PFSK-1 (cell line): ENCODE data around the gene FSTL4.

ENCODE experiments used
- POLR2AphosphoS5 ChIP-seq: IDR thresholded peaks from 2 replicates; pipeline ENCODE4 v1.6.1; 2012; ENCODE audit warnings: low read depth, mild to moderate bottlenecking, control low read depth, low read length, moderate library complexity
- TAF1 ChIP-seq: IDR thresholded peaks from 2 replicates; pipeline ENCODE4 v1.6.1; 2012; ENCODE audit warnings: low read length, control low read depth, borderline replicate concordance; ENCODE audit not compliant: insufficient read depth

DNA sequence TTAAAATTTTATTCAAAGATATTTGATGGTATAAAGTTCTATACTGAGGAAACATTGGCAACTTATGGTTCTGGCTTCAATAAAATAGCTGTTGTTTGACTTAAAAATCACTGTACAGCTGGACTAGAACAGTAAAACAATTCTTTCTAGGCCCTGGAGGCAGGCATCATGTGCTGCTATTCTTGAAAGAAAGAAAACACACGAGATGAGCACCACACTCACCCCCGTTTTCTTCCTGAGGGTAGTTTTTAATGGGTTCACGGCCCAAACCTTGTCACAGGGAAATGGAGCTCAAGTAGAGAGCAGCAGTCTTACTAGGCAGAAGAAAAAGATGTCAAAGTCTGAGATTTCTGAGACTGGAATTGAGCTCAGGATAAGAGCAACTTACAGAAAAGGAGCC, 68.0 kb downstream of the FSTL4 start:
- no peak for TF ChIP-seq POLR2AphosphoS5
- no peak for TF ChIP-seq TAF1
